Activated CD4-positive, CD25-positive, alpha-beta regulatory T cell treated with anti-CD3 and anti-CD28 coated beads, Interleukin-2, amount 50 U/mL, for 16 hours (primary cell): Measurements from ENCODE around the gene ASB10.

Experiments
- DNase-seq: peaks from one replicate; pipeline ENCODE4 v3.0.0-alpha.2; 2020; ENCODE audit warnings: low read depth, low spot score

The ASB10 gene

DNA sequence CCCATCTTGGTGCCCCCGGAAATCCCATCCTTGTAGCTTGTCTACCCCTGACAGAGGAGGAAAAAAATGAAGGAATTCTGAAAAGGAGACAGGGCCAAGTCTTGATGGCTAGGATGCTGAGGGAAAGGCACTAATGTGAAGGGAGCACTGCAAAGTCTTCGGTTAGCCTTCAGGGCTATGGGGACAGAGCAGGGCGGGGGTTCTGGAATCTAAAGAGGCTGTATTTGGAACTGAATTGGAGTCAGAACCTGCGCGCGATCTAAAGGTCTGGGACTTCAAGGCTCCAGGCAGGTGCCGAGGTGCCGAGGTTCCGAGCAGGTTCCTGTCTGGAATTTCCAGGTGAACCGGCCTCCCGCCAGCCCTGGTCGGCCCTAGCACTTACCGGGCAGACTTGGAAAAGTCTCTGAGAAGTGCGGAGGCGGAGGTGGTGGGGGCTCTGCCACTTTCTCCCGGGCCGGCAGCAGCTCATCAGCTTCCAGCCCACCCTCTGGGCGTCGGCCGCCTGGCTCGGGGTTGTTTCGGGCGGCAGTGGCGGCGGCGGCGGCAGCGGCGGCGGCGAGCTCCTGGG, 20.3 kb downstream of the ASB10 start:
- DNase-seq, result no peak

- DNase-seq, result no peak
Observed at GRCh38 chr7:151161757-151162156, 25.3 kb downstream of the ASB10 start.

DNA sequence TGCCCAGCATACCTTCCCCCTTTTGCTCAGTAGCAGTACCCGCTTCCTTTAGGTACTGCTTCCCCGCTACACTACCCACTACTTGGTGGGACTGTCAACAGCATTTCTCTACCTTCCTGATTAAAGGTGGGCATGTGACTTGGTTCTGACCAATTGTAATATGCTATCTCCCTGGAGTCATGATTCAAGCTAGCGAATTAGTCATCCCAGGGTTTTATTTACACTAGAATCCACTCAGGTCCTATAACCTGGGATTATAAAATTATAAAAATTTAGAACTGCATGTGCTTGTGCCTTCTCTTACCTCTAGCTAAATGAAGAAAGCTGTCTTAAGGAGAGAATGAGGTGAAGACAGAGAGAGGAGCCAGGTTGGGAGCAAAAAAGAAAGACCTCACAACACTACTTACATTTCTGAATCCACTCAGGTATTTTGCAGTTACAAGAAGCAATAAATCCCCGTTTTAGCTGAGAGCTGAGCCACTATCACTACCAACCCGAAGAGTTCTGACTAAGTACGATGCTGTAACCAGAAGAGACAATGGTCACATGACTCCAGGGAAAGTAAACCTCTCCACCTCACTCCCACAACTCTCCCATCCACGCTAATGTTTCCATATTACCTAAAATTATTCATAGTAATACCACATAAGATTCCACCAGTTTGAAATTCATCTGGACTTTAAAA, 29.3 kb downstream of the ASB10 start:
- DNase-seq, result no peak

DNA sequence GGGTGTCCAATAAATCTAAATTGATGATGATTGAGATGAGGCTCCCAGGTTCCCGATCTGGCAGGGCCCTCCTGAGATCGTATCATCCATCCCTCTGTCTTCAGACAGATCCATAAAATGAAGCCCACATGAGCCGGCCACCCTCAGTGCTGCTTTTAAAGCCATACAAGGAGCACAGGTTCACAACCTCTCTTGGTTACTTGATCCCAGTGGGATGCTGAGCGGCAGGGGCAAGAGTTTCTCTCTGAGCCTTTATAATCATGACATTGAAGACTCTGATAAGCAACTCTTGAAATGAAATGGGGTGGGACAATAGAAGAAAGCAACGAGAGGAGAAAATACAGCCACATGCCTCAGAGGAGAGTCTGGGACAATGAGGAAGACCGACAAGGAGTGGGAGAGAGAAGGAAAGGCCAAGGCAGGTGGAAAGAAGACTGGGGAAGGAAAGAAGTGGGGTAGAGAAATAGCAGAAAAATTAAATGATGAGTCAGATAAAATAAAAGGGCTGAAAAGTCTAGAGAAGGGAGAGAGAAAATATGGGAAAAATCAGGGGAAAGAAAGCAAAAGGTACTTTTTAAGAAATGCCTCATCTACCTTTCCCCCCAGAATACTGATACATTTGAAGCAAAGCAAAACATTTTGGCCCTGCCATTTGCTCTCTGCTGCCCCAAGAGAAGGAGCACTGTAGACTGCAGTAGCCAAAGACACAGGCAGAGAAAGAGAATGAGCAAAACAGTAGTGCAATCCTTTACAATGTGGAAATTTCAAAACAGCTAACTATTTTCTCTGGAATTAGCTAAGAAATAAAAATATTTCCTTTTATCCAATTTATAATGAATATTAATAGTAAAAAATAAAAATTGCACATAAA, 34.2 kb downstream of the ASB10 start:
- no peak for DNase-seq

- no peak for DNase-seq
Observed at GRCh38 chr7:151150388-151150787, 36.7 kb downstream of the ASB10 start.

DNA sequence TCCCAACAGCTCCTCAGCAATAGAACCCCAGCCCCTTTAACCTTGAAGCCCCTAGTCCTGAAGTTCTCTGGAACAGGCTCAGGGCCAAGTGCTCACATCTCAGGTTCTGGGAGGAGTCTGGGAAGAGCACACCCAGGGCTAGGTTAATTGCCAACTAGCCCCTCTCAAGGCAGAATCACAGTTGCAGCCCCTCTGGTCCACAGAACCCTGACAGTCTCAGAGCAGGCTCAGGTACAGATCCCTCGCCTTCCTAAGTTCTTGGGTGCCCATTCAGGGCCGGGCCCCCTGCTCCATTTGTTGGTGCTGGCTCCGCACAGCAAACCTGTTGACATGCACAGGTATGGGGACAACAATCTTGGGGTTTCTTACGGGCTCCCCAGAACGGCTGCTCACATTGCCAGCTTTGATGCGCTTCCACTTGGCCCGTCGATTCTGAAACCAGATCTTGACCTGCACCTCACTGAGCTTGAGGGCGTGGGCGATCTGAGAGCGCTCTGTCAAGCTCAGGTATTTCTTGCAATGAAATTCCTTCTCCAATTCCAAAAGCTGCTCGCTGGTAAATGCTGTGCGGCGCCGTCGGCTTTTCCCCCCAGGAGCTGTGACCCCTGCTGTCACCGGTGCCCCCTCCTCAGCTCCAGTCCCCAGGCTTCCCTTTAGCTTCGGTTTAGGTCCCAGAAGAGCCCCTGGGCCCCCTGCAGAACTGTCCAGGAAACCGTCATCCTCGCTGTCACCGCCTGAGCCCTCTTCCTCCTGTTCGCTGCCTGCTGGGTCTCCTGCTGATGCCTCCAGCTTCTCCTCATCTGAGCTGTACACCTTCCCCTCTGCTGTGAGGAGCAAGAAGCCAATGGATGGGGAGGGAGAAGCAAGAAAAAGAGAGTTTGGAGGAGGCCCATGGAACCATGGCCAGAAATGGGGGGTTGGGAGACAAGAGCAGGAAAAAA, 38.5 kb downstream of the ASB10 start:
- DNase-seq, result no peak

DNA sequence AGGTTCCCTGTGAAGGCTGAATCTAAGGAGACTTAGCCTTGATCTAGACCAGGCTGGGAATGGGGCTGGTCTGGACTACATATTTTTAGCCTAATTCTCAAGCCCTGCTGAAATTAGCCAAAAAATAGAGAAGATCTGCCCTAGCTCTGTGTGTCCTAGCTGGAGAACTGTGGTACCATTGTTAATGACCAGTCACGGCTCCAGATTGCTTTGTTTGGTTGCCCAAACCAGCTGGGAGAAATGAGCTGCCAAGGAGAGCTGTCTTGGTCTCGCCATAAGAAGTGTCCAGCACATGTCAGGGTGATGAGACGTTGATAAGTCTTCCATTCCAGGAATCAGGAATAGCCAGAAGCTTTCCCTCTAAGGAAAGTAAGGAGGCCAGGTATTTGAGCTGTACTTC, 40.3 kb downstream of the ASB10 start:
- no peak for DNase-seq

DNA sequence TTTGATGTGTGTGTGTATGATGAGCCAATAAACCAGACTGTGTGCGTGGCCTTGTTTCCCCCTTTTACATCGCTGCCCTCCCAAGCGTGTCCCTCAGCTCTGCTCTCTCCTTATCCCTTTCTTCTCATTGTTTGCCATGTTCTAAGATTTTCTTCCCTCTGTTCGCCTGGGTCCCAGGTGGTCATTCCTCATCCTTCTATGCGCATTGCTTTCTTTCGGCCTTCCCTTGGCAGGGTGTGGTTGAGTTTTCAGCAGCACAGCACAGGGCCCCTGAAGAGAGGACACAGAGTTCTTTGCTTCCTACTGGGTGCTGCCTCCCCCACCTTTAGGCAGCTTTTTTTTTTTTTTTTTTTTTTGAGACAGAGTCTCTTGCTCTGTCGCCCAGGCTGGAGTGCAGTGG, 42.7 kb downstream of the ASB10 start:
- DNase-seq, result no peak

DNA sequence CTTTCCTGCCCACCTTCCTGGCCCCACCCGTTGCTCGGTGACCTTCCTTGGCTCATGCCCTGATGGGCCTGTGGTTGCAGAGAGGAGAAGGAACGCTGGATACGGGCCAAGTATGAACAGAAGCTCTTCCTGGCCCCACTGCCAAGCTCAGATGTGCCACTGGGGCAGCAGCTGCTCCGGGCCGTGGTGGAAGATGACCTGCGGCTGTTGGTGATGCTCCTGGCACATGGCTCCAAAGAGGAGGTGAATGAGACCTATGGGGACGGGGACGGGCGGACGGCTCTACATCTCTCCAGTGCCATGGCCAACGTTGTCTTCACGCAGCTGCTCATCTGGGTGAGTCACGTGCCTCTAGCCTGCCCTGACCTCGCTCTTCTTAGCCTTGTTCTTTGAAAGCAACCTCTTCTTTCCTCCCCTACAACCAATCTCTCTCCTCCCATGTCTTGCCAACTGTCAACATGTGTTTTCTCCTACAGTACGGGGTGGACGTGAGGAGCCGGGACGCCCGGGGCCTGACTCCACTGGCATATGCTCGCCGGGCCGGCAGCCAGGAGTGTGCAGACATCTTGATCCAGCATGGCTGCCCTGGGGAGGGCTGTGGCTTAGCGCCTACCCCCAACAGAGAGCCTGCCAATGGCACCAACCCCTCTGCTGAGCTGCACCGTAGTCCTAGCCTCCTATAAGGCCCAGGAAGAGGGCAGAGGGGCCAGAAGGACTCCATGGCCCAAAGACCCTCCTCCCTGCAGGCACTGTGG, 43.6 kb downstream of the ASB10 start:
- no peak for DNase-seq

- DNase-seq, result no peak
Observed at GRCh38 chr7:151142686-151143040, 44.4 kb downstream of the ASB10 start.

GRCh38 chr7:151141855-151142685, 45.0 kb downstream of the ASB10 start:
- no peak for DNase-seq

DNA sequence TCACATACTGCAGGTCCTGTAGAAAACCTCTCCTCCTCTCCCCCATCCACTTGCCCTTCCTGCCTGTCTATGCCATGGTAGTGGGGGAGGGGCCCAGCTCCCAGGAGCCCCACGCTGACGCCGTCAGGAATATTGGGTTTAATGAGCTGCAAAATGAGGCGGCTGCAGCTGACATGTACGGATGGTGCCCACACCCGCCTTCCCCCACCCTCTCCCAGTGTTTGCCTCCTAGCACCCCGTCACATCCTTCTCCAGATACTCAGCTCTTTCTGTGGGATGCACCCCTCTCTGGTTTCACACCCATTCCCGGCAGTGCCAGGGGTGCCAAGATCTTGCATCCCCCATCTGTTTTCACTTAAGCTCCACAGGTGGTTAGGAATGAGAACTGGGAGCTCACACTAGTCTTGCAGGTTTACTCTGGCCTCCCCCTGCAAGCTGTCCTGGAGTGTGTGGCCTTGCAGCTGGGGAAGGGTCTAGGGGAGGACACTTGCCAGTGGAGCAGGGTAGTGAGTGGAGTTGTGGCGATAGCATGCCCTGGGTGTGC, 45.7 kb downstream of the ASB10 start:
- no peak for DNase-seq

DNA sequence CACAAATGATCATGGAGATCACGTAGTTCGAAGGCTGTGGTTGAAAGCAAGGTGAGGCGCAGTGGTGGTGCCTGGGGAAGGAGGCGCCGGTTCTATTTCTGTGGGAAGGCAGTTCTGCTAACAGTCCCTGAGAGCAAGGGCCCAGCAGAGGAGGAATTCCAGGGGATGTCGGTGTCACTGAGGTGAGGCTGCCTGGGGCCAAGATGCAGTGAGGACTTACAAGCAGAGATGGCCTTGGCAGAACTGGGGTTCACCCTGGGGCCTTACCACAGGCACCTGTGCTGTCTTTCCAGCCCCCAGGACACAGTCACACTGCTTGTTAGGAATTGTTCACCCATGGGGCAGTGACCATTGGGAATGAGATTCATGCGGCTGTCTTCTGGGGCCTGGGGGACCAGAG, 46.2 kb downstream of the ASB10 start:
- DNase-seq, result no peak

DNA sequence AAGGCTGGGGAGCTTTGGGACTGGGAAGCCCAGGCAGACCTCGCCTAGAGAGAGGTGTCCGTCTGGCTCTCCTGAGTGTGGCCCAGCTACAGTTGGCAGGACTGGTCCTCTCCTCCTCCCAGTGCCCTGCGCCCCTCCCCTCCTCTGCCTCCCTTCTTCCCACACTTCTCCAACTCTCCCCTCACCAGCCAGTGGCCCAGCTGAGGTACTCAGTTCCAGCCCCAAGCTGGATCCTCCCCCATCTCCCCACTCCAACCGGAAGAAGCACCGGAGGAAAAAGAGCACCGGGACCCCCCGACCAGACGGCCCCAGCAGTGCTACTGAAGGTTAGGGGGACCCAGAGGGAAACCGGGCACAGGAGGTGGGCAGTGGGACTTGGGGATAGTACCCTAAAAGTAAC, 47.3 kb downstream of the ASB10 start:
- no peak for DNase-seq

- no peak for DNase-seq
Observed at GRCh38 chr7:151139071-151139790, 47.8 kb downstream of the ASB10 start.

DNA sequence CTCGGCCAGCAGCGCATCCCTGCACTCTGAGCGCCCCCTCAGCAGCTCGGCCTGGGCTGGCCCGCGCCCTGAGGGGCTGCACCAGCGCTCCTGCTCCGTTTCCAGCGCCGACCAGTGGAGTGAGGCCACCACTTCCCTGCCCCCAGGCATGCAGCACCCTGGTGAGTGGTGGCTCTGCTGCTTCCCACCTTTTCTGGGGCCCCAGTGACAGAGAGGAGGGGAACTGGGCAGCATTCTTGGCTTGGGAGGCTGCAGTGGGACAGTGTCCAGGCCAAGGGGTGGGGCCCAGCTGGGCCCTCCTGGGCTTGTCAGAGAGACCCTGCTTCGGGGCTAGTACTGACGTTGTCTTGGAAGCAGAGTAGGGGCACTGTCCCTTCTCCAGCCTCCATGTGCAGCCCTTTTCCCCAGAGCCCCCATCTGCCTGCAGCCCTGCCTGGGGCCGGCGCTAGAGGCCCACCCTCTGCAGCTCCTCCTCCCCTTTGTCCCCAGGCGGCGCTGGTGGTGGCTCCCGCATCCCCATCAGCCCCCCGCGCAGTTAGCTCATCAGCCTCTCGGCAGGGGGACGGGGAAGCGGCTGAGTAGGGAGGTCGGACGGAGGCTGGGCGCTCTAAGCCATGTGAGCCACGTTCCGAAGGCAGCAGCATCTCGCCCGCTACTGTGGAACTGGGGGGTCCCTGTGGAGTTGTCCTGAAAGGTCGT, 48.7 kb downstream of the ASB10 start:
- no peak for DNase-seq

GRCh38 chr7:151137791-151138152, 49.3 kb downstream of the ASB10 start:
- DNase-seq, result no peak

DNA sequence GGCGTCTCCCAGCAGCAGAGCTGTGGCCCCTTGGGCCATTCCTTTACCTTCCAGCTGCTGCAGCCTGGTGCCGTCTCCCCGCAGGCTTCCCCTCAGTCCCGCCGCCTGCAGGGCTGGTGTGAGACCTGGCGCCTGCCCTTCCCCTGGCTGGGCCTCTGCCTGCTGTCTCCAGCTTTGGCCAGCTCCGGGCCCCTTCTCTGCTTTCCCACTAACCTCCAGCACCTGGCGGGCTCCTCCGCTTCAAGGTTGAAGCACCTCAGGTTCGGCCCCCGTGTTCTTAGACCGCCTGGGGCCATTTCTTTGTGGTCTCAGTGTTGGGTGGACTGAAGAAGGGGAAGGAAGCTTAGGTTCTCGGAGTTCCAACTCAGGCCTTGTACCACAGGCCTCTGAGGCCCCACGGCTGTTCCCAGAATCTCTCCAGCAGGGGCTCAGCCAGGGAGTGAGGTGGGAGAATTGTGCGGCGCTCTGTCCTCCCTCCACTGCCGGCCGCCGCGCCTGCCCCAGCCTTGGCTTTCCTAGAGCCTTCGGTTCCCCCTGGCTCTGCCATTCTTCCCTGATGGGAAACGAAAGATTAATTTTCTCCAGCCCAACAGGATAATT, 49.9 kb downstream of the ASB10 start:
- DNase-seq, result no peak
